Tibial nerve (tissue), 4 donors: ENCODE measurements around the gene MPLKIP. TPM values are rescaled to one million over a fixed set of nuclear protein-coding genes. Genes with fewer than 3 reads are reported as not detected.

Source experiments
- DNase-seq, 2 donors: peaks; one replicate each; pipeline ENCODE4 v3.0.0-alpha.2; 2019; ENCODE audit warnings: low spot score in 2 of 2
- H3K27ac ChIP-seq, 4 donors: fragments of 200-600 bp; sonication (generic) in 3 of 4; one replicate each; pipeline ENCODE4 v1.5.1; 2017 to 2019; ENCODE audit warnings: mild to moderate bottlenecking in 1 of 4
- H3K27me3 ChIP-seq, 2 donors: fragments of 200-600 bp; sonication (generic) in 1 of 2; one replicate each; pipeline versions ENCODE4 v1.5.1 to v1.6.0; 2017 to 2019
- H3K36me3 ChIP-seq, 3 donors: fragments of 200-600 bp; sonication (generic); one replicate each; pipeline ENCODE4 v1.5.1; 2018 to 2019
- H3K4me1 ChIP-seq, 4 donors: fragments of 200-600 bp; sonication (generic) in 3 of 4; one replicate each; pipeline ENCODE4 v1.5.1; 2017 to 2019
- H3K4me3 ChIP-seq, 4 donors: fragments of 200-600 bp; sonication (generic) in 3 of 4; one replicate each; pipeline ENCODE4 v1.5.1; 2017 to 2019; ENCODE audit warnings: mild to moderate bottlenecking in 1 of 4, moderate library complexity in 1 of 4
- H3K9me3 ChIP-seq, 4 donors: fragments of 200-600 bp; sonication (generic) in 3 of 4; one replicate each; pipeline ENCODE4 v1.5.1; 2017 to 2019
- CTCF ChIP-seq, 5 experiments: fragments of 200-600 bp in 3 of 5; fragments of 450-650 bp in 2 of 5; sonication (generic) in 3 of 5; IDR thresholded peaks; one replicate each; pipeline ENCODE4 v1.5.1; 2016 to 2019; ENCODE audit warnings: antibody characterized with exemption in 5 of 5, mild to moderate bottlenecking in 3 of 5, moderate library complexity in 2 of 5
- EP300 ChIP-seq, 2 donors: sonication (generic); formaldehyde crosslinking; IDR thresholded peaks; one replicate each; pipeline ENCODE4 v1.6.1; 2017; ENCODE audit warnings: antibody characterized with exemption in 2 of 2, mild to moderate bottlenecking in 1 of 2
- POLR2A ChIP-seq, 2 donors: fragments of 450-650 bp; IDR thresholded peaks; one replicate each; pipeline ENCODE4 v1.6.1; 2017; ENCODE audit warnings: antibody characterized with exemption in 2 of 2, mild to moderate bottlenecking in 2 of 2, moderate library complexity in 2 of 2
- WGBS, 2 donors: methylation state at CpG; one replicate each; pipeline ENCODE4 v1.1.5; 2018; 5-methylcytosine and 5-hydroxymethylcytosine counted together
- total RNA-seq, 4 donors: library from RNA; depleted of rRNA; stranded (reverse); fragments of >200 nt; gene quantifications; one replicate each; pipeline ENCODE4 v1.1.0, GENCODE V29; 2016

The MPLKIP gene
- total RNA-seq, 4 donors from 2014 or later: 29.9 to 70.8 (median 55.0) TPM

- Histone ChIP-seq H3K4me1 (peaks cover 0 to 33% (median 0%) of the 10 kb centered on the region in 4 donors), H3K4me3 (no peak overlapping the region), H3K9me3 (no peaks in the 10 kb centered on the region), H3K27ac (no peak overlapping the region), H3K36me3 (peaks cover 0 to 21% (median 5%) of the 10 kb centered on the region in 3 donors), H3K27me3 (no peaks in the 10 kb centered on the region)
- TF ChIP-seq CTCF (IDR thresholded peaks at IDR 0.05) (no peak), EP300 (IDR thresholded peaks at IDR 0.05) (no peak), POLR2A (IDR thresholded peaks at IDR 0.05) (no peak)
- no peak for DNase-seq
These were observed 35.6 kb downstream of the MPLKIP start for GRCh38 chr7:40098810-40099209.

- no peak overlapping the region for H3K4me3 ChIP-seq
- 65 to 76% methylated on average over 2 of the region's 2 CpGs for WGBS, 2 donors
- no peak for TF ChIP-seq EP300 (IDR thresholded peaks at IDR 0.05)
- no peak for TF ChIP-seq POLR2A (IDR thresholded peaks at IDR 0.05)
- no peak for TF ChIP-seq CTCF (IDR thresholded peaks at IDR 0.05)
- no peak for DNase-seq
- no peaks in the 10 kb centered on the region for H3K9me3 ChIP-seq
- no peaks in the 10 kb centered on the region for H3K27me3 ChIP-seq
- no peak overlapping the region for H3K27ac ChIP-seq
- H3K36me3 ChIP-seq: peaks cover 0 to 32% (median 5%) of the 10 kb centered on the region in 3 donors
- H3K4me1 ChIP-seq: peaks cover 0 to 31% (median 0%) of the 10 kb centered on the region in 4 donors
These were observed 36.7 kb downstream of the MPLKIP start for GRCh38 chr7:40097728-40098127.

- WGBS, 2 donors: 19 to 23% methylated on average over 1 of the region's 1 CpG
- Histone ChIP-seq H3K9me3 (no peaks in the 10 kb centered on the region), H3K27ac (no peak overlapping the region), H3K4me3 (no peak overlapping the region), H3K27me3 (no peaks in the 10 kb centered on the region), H3K36me3 (peaks cover 0 to 47% (median 5%) of the 10 kb centered on the region in 3 donors), H3K4me1 (peaks cover 0 to 31% (median 0%) of the 10 kb centered on the region in 4 donors)
- DNase-seq: no peak
- TF ChIP-seq CTCF (IDR thresholded peaks at IDR 0.05) (no peak), EP300 (IDR thresholded peaks at IDR 0.05) (no peak), POLR2A (IDR thresholded peaks at IDR 0.05) (no peak)
These were observed 38.6 kb downstream of the MPLKIP start for GRCh38 chr7:40095695-40096327.

GRCh38 chr7:40095230-40095629 is 39.2 kb downstream of the MPLKIP start:
- Histone ChIP-seq H3K4me3 (no peak overlapping the region), H3K4me1 (peaks cover 0 to 31% (median 0%) of the 10 kb centered on the region in 4 donors), H3K9me3 (no peaks in the 10 kb centered on the region), H3K27ac (no peak overlapping the region), H3K27me3 (no peaks in the 10 kb centered on the region), H3K36me3 (peaks cover 0 to 53% (median 5%) of the 10 kb centered on the region in 3 donors)
- TF ChIP-seq POLR2A (IDR thresholded peaks at IDR 0.05): no peak
- no peak for TF ChIP-seq CTCF (IDR thresholded peaks at IDR 0.05)
- TF ChIP-seq EP300 (IDR thresholded peaks at IDR 0.05): no peak
- 67 to 78% methylated on average over 1 of the region's 1 CpG for WGBS, 2 donors
- DNase-seq: no peak

DNA sequence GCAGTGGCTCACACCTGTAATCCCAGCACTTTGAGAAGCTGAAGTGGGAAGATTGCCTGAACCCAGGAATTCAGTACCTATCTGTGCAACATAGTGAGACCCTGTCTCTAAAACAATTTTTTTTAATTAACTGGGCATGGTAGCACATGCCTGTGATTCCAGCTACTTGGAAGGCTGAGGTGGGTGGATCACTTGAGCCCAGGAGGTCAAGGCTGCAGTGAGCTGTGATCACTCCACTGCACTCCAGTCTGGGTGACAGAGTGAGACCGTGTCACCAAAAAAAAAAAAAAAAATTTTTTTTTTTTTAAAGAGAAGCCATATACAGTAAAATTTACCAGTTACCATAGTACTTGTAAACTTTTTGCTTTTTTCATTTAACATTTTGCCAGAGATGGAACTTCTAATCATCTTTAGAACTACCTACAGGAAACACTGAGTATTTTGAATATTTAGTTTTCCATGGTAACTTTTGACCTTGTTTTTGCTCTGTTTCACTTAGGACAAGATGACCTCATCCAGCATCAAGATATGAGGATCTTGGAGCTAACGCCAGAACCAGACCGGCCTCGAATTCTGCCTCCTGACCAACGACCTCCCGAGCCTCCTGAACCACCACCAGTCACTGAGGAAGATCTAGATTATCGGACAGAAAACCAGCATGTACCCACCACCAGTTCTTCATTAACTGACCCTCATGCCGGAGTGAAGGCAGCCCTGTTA is 40.6 kb downstream of the MPLKIP start:
- Histone ChIP-seq H3K27ac (no peak overlapping the region), H3K36me3 (peaks cover 0 to 67% (median 5%) of the 10 kb centered on the region in 3 donors)
- 84 to 85% methylated on average over 8 of the region's 8 CpGs for WGBS, 2 donors

More for the DNA sequence above, 40.6 kb downstream of the MPLKIP start:
- Histone ChIP-seq H3K27me3 (no peaks in the 10 kb centered on the region), H3K9me3 (no peaks in the 10 kb centered on the region), H3K4me1 (peaks cover 0 to 24% (median 0%) of the 10 kb centered on the region in 4 donors), H3K4me3 (no peak overlapping the region)
- TF ChIP-seq EP300 (IDR thresholded peaks at IDR 0.05): no peak
- TF ChIP-seq POLR2A (IDR thresholded peaks at IDR 0.05): no peak
- TF ChIP-seq CTCF (IDR thresholded peaks at IDR 0.05): no peak
- DNase-seq: no peak
